ENCODE measurements around the gene AMHR2. TPM values are rescaled to one million over a fixed set of nuclear protein-coding genes. Genes with fewer than 3 reads are reported as not detected.
A peak's percentile ranks its signal among the peaks of the same experiment; 100 is the strongest.

The AMHR2 gene
- total and polyA plus RNA-seq, 2 donors (not counting 1 experiment from before 2014, with no cell fraction given): not detected

DNA sequence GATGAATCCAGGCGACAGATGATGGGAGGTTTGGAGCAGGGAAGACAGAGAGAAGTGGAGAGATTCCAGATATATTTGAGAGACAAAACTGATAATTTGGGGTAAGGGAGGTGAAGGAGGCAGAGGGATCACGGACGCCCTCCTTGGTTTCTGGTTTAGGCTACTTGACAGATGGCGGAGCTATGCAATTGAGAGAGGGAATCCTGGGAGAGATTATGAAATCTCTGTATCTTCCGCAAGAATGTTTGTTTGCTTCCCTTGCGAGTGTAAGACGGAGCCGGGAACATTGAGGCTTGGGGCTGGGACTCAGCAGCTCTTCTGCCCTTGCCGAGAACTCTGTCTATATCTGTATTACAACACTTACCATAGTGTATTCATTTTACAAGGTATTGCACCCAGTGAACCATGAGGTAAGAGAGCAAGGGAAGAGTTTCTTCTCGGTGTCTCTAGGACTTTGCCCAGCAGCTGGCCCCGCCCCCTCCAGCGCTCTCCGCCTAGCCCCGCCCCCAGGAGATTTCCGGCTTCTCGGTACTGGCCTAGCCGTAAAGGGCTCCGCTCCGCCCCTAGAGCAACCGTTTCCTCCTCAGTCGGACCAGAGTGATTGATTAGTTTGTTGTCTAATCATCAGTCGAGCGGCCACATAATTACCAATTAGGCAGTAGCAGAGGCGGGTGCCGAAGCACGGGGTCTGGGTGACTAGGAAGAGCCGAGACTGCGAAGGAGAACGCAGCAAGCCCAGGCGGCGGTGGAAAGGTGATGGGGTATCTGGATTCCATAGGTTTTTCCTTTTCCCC is 17.6 kb downstream of the AMHR2 start, which contains the start of gene PRR13:
TSS of gene PRR13 (plus strand) at position 695 of the 794 bp plus-strand sequence. CDS start 981 bp downstream, outside the sequence.
- Histone ChIP-seq H3K36me3 (replicated peaks in 1 of 2; ENCODE audit: control extremely low read depth in 1 of 2, control insufficient read depth in 1 of 2, extremely low read depth in 1 of 2, insufficient read depth in 2 of 2, low read length in 1 of 2) (peaks cover 0 to 24% of the 10 kb centered on the region in 2 experiments), H3K4me3 (ENCODE audit: control extremely low read depth in 1 of 5, extremely low read depth in 1 of 5, insufficient read depth in 1 of 5, low read depth in 2 of 5, low read length in 4 of 5) (peak within 1 kb of the TSS; percentile 85 to 99 (median 94)), H3K9me3 (ENCODE audit: control extremely low read depth in 1 of 3, control insufficient read depth in 2 of 3, insufficient read depth in 1 of 3, low read length in 2 of 3) (no peaks in the 10 kb centered on the region), H2AFZ (ENCODE audit: insufficient read depth, low read depth, low read length, poor library complexity, severe bottlenecking) (peak within 1 kb of the TSS; percentile 99), H3K9ac (ENCODE audit: low read length) (peak within 1 kb of the TSS; percentile 99), H3K79me2 (ENCODE audit: control insufficient read depth, insufficient read depth, low read length) (peaks cover 30% of the 10 kb centered on the region), H3K4me1 (ENCODE audit: control insufficient read depth in 2 of 2, insufficient read depth in 2 of 2, low read length in 2 of 2) (peaks cover 21 to 25% of the 10 kb centered on the region in 2 donors), H3K27me3 (replicated peaks in 1 of 4; ENCODE audit: control extremely low read depth in 1 of 4, control insufficient read depth in 3 of 4, insufficient read depth in 4 of 4, low read length in 3 of 4) (no peaks in the 10 kb centered on the region), H3K27ac (ENCODE audit: low read length in 2 of 2) (peak within 1 kb of the TSS; percentile 62 to 93), H4K20me1 (ENCODE audit: control insufficient read depth, insufficient read depth, low read length, poor library complexity, severe bottlenecking) (peaks cover 41% of the 10 kb centered on the region), H3K4me2 (replicated peaks; ENCODE audit: low read depth, low read length, poor library complexity, severe bottlenecking) (peak within 1 kb of the TSS; percentile 89)
- peaks cover 40% of the 10 kb centered on the region for H3K4me1 Mint-ChIP-seq
- intact Hi-C loops (cut with micrococcal nuclease): loop anchor here (1.0 to 5.0 kb wide), 7 partner anchors 10 to 389 kb away; partner anchors contain the start of genes AAAS and TNS2
- H3K9me3 Mint-ChIP-seq (ENCODE audit: insufficient read depth): no peaks in the 10 kb centered on the region
- H3K27me3 Mint-ChIP-seq: no peaks in the 10 kb centered on the region
- DNase-seq: peak; percentile 98
- no peak for TF ChIP-seq EZH2 (IDR thresholded peaks at IDR 0.05; ENCODE audit: borderline replicate concordance, insufficient read depth, low read depth, low read length, poor library complexity, severe bottlenecking)
- TF ChIP-seq, protein P1, sequence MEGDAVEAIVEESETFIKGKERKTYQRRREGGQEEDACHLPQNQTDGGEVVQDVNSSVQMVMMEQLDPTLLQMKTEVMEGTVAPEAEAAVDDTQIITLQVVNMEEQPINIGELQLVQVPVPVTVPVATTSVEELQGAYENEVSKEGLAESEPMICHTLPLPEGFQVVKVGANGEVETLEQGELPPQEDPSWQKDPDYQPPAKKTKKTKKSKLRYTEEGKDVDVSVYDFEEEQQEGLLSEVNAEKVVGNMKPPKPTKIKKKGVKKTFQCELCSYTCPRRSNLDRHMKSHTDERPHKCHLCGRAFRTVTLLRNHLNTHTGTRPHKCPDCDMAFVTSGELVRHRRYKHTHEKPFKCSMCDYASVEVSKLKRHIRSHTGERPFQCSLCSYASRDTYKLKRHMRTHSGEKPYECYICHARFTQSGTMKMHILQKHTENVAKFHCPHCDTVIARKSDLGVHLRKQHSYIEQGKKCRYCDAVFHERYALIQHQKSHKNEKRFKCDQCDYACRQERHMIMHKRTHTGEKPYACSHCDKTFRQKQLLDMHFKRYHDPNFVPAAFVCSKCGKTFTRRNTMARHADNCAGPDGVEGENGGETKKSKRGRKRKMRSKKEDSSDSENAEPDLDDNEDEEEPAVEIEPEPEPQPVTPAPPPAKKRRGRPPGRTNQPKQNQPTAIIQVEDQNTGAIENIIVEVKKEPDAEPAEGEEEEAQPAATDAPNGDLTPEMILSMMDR (IDR thresholded peaks at IDR 0.05): no peak
- H3K4me3 Mint-ChIP-seq: peak within 1 kb of the TSS; percentile 97
- H3K27ac Mint-ChIP-seq: peak within 1 kb of the TSS; percentile 99
- CTCF ChIA-PET: interaction anchor here (1.0 to 1.2 kb wide), 3 partner anchors 67 to 96 kb away, joined by 3 to 6 read pairs (median 5); no protein-coding TSS in a partner anchor
- POLR2A ChIA-PET: interaction anchor here (0.5 to 1.5 kb wide), 10 partner anchors 10 to 117 kb away, joined by 3 to 7 read pairs (median 3); partner anchors contain the start of genes SP1 and TARBP2
- peak; percentile 97 for ATAC-seq (ENCODE audit: low read depth)
- WGBS (ENCODE audit: insufficient coverage): 4% methylated on average over 16 of the region's 31 CpGs
